ENCODE measurements around the gene C2orf72. TPM values are rescaled to one million over a fixed set of nuclear protein-coding genes. Genes with fewer than 3 reads are reported as not detected.

The C2orf72 gene
- total RNA-seq, 1 donor from 2014 or later = 3.0 TPM

DNA sequence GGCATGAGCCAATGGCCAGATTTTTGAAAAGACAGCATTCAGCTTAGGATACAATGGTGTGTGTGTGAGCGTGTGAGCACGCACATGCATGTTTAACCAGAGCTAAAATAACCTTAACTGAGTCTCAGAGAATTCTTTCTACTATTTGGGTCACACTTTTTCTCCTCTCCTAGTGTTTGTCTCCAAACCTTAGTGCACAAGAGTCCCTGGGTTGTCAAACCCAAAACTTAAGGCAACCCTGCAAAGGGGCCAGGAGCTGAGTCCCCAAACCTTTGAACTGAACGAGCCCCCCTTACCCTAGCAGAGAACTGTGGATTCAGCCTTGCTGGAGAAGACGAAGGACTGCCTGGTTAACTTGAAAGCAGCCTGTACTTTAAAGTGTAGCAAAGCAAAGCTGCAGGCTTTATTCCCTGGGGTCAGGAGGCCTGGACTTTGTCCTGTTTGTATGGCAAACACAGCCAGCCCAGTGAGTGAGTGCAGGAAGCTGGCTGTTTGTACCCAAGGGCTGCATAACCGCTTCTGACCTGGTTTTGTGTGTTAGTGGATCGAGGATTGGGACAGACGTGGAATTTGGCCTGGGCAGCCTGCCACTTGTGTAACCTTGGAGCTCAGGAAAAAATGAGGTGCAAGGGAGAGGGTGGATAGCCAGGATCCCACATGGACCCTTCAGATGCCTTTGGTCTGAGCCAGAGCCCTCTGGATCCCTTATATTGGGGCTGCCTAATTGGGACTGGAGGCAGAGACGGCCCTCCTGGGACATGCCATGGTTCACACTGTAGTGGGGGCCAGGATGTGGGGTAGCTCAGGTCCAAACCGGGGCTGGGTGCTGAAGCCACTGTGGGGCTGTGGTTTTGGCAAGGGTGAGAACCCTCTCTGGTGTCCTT, 12.9 kb downstream of the C2orf72 start:
- no peak overlapping the region for H3K27ac Mint-ChIP-seq (ENCODE audit: unreplicated experiment)
- DNase-seq (ENCODE audit: low read depth, low spot score) = no peak
- H3K4me1 Mint-ChIP-seq = peaks cover 33% of the 10 kb centered on the region
- H3K9me3 Mint-ChIP-seq = no peaks in the 10 kb centered on the region
- H3K36me3 Mint-ChIP-seq (ENCODE audit: low read depth) = no peaks in the 10 kb centered on the region
- peak overlapping the region; percentile 44 for H3K4me3 Mint-ChIP-seq
- H3K27me3 Mint-ChIP-seq (ENCODE audit: low read depth) = peaks cover 17% of the 10 kb centered on the region
- TF ChIP-seq, protein P1, sequence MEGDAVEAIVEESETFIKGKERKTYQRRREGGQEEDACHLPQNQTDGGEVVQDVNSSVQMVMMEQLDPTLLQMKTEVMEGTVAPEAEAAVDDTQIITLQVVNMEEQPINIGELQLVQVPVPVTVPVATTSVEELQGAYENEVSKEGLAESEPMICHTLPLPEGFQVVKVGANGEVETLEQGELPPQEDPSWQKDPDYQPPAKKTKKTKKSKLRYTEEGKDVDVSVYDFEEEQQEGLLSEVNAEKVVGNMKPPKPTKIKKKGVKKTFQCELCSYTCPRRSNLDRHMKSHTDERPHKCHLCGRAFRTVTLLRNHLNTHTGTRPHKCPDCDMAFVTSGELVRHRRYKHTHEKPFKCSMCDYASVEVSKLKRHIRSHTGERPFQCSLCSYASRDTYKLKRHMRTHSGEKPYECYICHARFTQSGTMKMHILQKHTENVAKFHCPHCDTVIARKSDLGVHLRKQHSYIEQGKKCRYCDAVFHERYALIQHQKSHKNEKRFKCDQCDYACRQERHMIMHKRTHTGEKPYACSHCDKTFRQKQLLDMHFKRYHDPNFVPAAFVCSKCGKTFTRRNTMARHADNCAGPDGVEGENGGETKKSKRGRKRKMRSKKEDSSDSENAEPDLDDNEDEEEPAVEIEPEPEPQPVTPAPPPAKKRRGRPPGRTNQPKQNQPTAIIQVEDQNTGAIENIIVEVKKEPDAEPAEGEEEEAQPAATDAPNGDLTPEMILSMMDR (conservative IDR thresholded peaks at IDR 0.05) = no peak

DNA sequence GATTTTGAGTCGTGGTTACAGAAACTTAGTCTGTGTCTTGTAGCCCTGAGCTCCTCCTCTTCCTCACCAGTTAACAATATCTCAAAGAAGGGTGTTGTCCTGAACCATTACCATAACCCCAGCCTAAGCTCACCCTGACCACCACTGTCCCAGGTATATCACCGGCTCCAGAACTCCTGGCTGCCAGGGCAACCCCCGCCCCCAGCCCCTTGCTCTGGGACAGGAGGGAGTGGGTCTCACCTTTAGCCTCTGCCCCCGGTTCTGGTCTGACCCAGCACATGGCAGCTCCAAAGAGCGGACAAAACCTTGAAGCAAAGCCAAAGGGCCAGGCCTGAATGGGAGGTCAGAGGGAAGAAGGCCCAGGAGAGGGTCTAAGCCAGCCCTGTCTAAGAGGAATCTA, 13.8 kb downstream of the C2orf72 start:
- no peak for DNase-seq (ENCODE audit: low read depth, low spot score)
- Mint-ChIP-seq H3K9me3 (no peaks in the 10 kb centered on the region), H3K4me1 (peaks cover 37% of the 10 kb centered on the region), H3K27ac (ENCODE audit: unreplicated experiment) (no peak overlapping the region), H3K4me3 (peak overlapping the region; percentile 23), H3K27me3 (ENCODE audit: low read depth) (peaks cover 17% of the 10 kb centered on the region), H3K36me3 (ENCODE audit: low read depth) (no peaks in the 10 kb centered on the region)
- TF ChIP-seq, protein P1 (conservative IDR thresholded peaks at IDR 0.05) = no peak

DNA sequence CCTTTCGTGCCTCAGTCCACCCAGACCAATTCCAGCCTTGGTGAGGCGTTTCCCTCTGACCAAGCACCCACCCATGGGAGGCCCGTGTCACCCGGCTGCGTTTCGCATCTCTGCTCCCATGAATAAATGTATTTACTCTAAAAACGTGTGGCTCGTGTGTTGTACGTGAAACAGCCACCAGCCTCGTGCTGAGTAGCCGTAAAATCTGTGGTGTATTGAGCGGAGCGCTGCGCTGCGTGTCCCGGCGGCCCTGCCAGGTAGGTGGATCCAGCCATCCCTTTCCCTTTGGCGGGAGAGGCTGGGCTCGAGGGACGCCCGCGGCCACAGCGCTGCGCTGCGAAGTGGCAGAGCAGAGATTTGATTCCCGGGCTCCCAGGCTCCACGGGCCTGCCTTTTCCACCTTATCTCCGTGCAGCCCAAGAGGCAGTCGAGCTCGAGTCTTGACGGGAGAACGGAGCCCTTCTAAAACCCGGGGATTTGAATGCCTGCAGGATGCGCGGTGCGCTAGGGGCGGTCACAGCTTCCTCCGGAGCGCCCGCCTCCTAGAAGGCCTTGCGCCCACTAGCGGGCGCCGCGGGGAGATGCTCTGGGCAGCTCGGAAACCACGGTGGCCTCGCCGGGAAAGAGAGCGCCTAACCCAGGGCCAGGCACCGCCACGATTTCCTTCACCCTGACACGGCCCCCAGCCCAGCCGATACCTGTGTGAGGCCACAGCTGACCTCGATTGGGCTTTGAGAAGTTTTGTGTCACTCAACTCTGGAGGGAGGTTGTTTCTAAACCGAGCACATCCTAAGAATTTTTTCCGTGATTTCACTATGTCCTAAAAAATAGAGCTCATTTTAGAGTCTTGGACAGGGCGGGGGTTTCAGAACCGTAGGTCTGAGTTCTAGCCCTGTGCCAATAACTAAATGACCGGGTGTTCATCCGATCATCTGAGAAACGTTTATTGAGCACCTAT, 15.4 kb downstream of the C2orf72 start:
- H3K9me3 Mint-ChIP-seq = no peaks in the 10 kb centered on the region
- peak overlapping the region; percentile 91 for H3K4me3 Mint-ChIP-seq
- H3K4me1 Mint-ChIP-seq = peaks cover 37% of the 10 kb centered on the region
- H3K27me3 Mint-ChIP-seq (ENCODE audit: low read depth) = peaks cover 17% of the 10 kb centered on the region
- DNase-seq (ENCODE audit: low read depth, low spot score) = peak; percentile 79
- H3K27ac Mint-ChIP-seq (ENCODE audit: unreplicated experiment) = no peak overlapping the region
- no peaks in the 10 kb centered on the region for H3K36me3 Mint-ChIP-seq (ENCODE audit: low read depth)
- TF ChIP-seq, protein P1 (conservative IDR thresholded peaks at IDR 0.05) = peak; percentile 94

DNA sequence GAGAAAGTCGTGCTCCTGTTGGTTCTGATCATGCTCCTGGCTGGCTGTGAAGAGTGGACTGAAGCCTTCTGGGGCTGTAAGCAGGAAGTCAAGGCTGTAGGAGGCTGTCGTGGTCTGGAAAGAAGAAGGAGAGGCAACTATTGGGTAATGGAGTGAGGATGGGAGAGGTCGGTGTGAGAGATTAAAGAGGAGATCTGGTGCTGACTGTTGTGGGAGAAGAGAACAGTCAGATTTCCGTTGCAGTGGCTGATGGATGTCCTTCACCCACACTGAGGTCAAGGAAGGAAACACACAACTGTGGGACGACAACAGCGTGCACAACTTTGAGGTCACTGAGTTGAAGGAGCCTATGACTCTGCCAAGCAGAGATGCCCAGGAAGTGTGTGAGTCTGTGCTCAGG, 16.5 kb downstream of the C2orf72 start:
- TF ChIP-seq, protein P1 (conservative IDR thresholded peaks at IDR 0.05) = no peak
- H3K27me3 Mint-ChIP-seq (ENCODE audit: low read depth) = peaks cover 17% of the 10 kb centered on the region
- H3K9me3 Mint-ChIP-seq = no peaks in the 10 kb centered on the region
- peaks cover 40% of the 10 kb centered on the region for H3K4me1 Mint-ChIP-seq
- H3K27ac Mint-ChIP-seq (ENCODE audit: unreplicated experiment) = no peak overlapping the region
- H3K4me3 Mint-ChIP-seq = peak overlapping the region; percentile 91
- no peak for DNase-seq (ENCODE audit: low read depth, low spot score)
- H3K36me3 Mint-ChIP-seq (ENCODE audit: low read depth) = no peaks in the 10 kb centered on the region
